ENCODE results near the gene BMP15. TPM values are rescaled to one million over a fixed set of nuclear protein-coding genes. Genes with fewer than 3 reads are reported as not detected.

BMP15 gene
- total RNA-seq, 4 donors from 2014 or later: not detected

DNA sequence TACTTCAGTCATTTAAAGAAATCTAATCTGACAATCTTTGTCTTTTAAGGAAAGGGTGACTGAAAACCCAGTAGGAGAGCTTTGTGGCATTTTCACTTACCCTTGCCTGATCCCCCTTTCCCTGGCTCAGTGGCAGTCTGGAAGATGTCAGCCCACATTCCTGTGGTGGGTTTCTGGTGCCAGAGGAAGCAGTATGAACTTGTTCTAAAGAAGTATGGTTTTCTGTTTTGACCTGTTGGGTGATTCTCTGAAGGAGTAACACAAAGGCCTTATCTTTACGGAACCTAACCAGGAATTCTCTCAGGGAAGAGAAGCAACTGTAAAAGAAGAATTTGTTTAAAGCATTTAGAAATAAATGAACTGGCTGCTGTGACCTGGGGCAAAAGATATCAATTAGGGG, 41.9 kb downstream of the BMP15 start:
- H3K4me3 ChIP-seq: no peak overlapping the region
- H3K36me3 ChIP-seq: no peaks in the 10 kb centered on the region
- H3K27me3 ChIP-seq: no peaks in the 10 kb centered on the region
- TF ChIP-seq CTCF (IDR thresholded peaks at IDR 0.05) (no peak), POLR2A (IDR thresholded peaks at IDR 0.05) (no peak)
- H3K9me3 ChIP-seq: no peaks in the 10 kb centered on the region
- no peak overlapping the region for H3K27ac ChIP-seq
- no peaks in the 10 kb centered on the region for H3K4me1 ChIP-seq
- no peak for DNase-seq

DNA sequence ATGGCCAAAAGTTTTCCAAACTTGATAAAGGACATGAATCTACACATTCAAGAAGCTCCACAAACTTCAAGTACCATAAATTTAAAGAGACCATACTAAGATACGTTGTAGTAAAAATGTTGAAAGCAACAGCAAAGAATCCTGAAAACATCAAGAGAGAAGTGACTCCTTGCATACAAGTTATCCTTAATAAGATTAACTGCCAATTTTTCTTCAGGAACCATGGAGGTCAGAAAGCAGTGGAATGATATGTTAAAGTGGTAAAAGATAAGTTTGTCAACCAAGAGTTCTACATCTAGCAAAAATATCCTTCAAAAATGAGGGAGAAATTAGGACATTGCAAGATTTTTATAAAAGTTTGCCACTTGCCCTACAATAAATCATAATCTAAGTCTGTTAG, 43.3 kb downstream of the BMP15 start:
- TF ChIP-seq POLR2A (IDR thresholded peaks at IDR 0.05): no peak
- TF ChIP-seq CTCF (IDR thresholded peaks at IDR 0.05): no peak
- Histone ChIP-seq H3K9me3 (no peaks in the 10 kb centered on the region), H3K27ac (no peak overlapping the region), H3K27me3 (no peaks in the 10 kb centered on the region), H3K4me3 (no peak overlapping the region), H3K36me3 (no peaks in the 10 kb centered on the region), H3K4me1 (no peaks in the 10 kb centered on the region)
- DNase-seq: no peak

DNA sequence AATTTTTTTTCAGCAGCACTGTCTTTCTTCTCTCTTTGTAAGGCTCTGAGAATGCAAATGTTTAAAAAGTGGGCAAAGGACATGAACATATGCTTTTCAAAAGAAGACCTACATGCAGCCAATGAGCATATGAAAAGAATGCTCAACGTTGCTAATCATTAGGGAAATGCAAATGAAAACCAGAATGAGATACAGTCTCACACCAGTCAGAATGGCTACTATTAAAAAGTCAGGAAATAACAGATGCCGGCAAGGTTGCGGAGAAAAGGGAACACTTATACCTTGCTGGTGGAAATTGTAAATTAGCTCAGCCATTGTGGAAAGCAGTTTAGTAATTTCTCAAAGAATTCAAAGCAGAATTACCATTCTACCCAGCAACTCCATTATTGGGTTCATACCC, 51.6 kb downstream of the BMP15 start:
- no peak for DNase-seq
- TF ChIP-seq POLR2A (IDR thresholded peaks at IDR 0.05) (no peak), CTCF (IDR thresholded peaks at IDR 0.05) (no peak)
- no peaks in the 10 kb centered on the region for H3K36me3 ChIP-seq
- H3K4me3 ChIP-seq: no peak overlapping the region
- no peaks in the 10 kb centered on the region for H3K27me3 ChIP-seq
- H3K9me3 ChIP-seq: no peaks in the 10 kb centered on the region
- H3K27ac ChIP-seq: no peak overlapping the region
- no peaks in the 10 kb centered on the region for H3K4me1 ChIP-seq

DNA sequence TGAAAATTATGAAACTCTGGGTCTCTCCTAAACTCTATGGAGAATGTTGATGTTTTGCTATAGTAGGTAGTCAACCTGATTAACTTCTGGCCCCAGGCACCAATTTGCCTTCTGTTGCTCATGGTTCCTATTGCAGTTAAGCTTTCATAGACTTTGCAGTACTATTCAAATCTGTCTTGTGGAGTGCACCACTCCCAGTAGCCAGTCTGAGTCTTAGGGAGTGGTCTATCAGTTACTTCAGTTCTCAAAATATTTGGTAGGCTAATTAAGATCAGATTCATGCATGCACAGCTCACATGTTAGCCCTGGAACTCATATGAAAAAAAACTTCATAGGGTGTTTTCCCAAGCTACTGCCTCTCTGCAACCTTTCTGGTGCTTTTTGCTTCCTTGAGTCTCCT, 53.3 kb downstream of the BMP15 start:
- Histone ChIP-seq H3K27me3 (no peaks in the 10 kb centered on the region), H3K27ac (no peak overlapping the region), H3K4me1 (no peaks in the 10 kb centered on the region), H3K4me3 (no peak overlapping the region), H3K36me3 (no peaks in the 10 kb centered on the region), H3K9me3 (no peaks in the 10 kb centered on the region)
- DNase-seq: no peak
- no peak for TF ChIP-seq POLR2A (IDR thresholded peaks at IDR 0.05)

Other genes starting within 250 kb of the BMP15 start
- 10 to 100 TPM in 1 of 4 donors, 1 to 10 TPM in 3; 3.3 to 10.0 (median 8.9) TPM for gene SHROOM4, start 96.5 kb upstream of the BMP15 start, total RNA-seq

Data from Peyer's patch (tissue), 4 donors.